Measurements from ENCODE around the gene AGAP1.

Gene AGAP1

GRCh38 chr2:235639428-235639773 lies 145.6 kb downstream of the AGAP1 start:
- no peak overlapping the region for H3K4me3 ChIP-seq (ENCODE audit: insufficient read depth, low read depth, low read length)
- H3K4me1 ChIP-seq (ENCODE audit: control insufficient read depth, insufficient read depth, low read length): peaks cover 35% of the 10 kb centered on the region
- H3K27me3 ChIP-seq (ENCODE audit: control insufficient read depth, insufficient read depth, low read length, poor library complexity, severe bottlenecking): no peaks in the 10 kb centered on the region
- no peak overlapping the region for H3K27ac ChIP-seq (ENCODE audit: insufficient read depth, low read depth, low read length, poor library complexity, severe bottlenecking)
- H3K36me3 ChIP-seq (ENCODE audit: control insufficient read depth, insufficient read depth, low read length): no peaks in the 10 kb centered on the region
- 84 to 87% methylated on average over 8 of the region's 8 CpGs for WGBS, 2 experiments
- H3K9me3 ChIP-seq (ENCODE audit: control insufficient read depth, low read length): no peaks in the 10 kb centered on the region

GRCh38 chr2:235639885-235640284 lies 146.0 kb downstream of the AGAP1 start:
- Histone ChIP-seq H3K9me3 (ENCODE audit: control insufficient read depth, low read length) (no peaks in the 10 kb centered on the region), H3K4me3 (ENCODE audit: insufficient read depth, low read depth, low read length) (no peak overlapping the region), H3K36me3 (ENCODE audit: control insufficient read depth, insufficient read depth, low read length) (no peaks in the 10 kb centered on the region), H3K4me1 (ENCODE audit: control insufficient read depth, insufficient read depth, low read length) (peaks cover 35% of the 10 kb centered on the region), H3K27ac (ENCODE audit: insufficient read depth, low read depth, low read length, poor library complexity, severe bottlenecking) (no peak overlapping the region), H3K27me3 (ENCODE audit: control insufficient read depth, insufficient read depth, low read length, poor library complexity, severe bottlenecking) (no peaks in the 10 kb centered on the region)
- 89 to 96% methylated on average over 2 of the region's 2 CpGs for WGBS, 2 experiments

- H3K4me1 ChIP-seq (ENCODE audit: control insufficient read depth, insufficient read depth, low read length): peaks cover 35% of the 10 kb centered on the region
- no peaks in the 10 kb centered on the region for H3K36me3 ChIP-seq (ENCODE audit: control insufficient read depth, insufficient read depth, low read length)
- H3K9me3 ChIP-seq (ENCODE audit: control insufficient read depth, low read length): no peaks in the 10 kb centered on the region
- no peak overlapping the region for H3K4me3 ChIP-seq (ENCODE audit: insufficient read depth, low read depth, low read length)
- H3K27me3 ChIP-seq (ENCODE audit: control insufficient read depth, insufficient read depth, low read length, poor library complexity, severe bottlenecking): no peaks in the 10 kb centered on the region
- WGBS, 2 experiments: 72 to 82% methylated on average over 2 of the region's 2 CpGs
- H3K27ac ChIP-seq (ENCODE audit: insufficient read depth, low read depth, low read length, poor library complexity, severe bottlenecking): no peak overlapping the region
These were observed 146.5 kb downstream of the AGAP1 start for GRCh38 chr2:235640377-235640776.

GRCh38 chr2:235640926-235641723 lies 147.3 kb downstream of the AGAP1 start:
- Histone ChIP-seq H3K36me3 (ENCODE audit: control insufficient read depth, insufficient read depth, low read length) (no peaks in the 10 kb centered on the region), H3K4me3 (ENCODE audit: insufficient read depth, low read depth, low read length) (no peak overlapping the region)
- 66 to 83% methylated on average over 7 to 9 of the region's 11 CpGs for WGBS, 2 experiments

GRCh38 chr2:235641956-235642355 lies 148.1 kb downstream of the AGAP1 start:
- Histone ChIP-seq H3K27me3 (ENCODE audit: control insufficient read depth, insufficient read depth, low read length, poor library complexity, severe bottlenecking) (no peaks in the 10 kb centered on the region), H3K27ac (ENCODE audit: insufficient read depth, low read depth, low read length, poor library complexity, severe bottlenecking) (no peak overlapping the region), H3K4me1 (ENCODE audit: control insufficient read depth, insufficient read depth, low read length) (peaks cover 35% of the 10 kb centered on the region), H3K4me3 (ENCODE audit: insufficient read depth, low read depth, low read length) (no peak overlapping the region), H3K36me3 (ENCODE audit: control insufficient read depth, insufficient read depth, low read length) (no peaks in the 10 kb centered on the region), H3K9me3 (ENCODE audit: control insufficient read depth, low read length) (no peaks in the 10 kb centered on the region)
- 82 to 83% methylated on average over 8 of the region's 8 CpGs for WGBS, 2 experiments

More at GRCh38 chr2:235640926-235641723, 147.3 kb downstream of the AGAP1 start:
- no peaks in the 10 kb centered on the region for H3K27me3 ChIP-seq (ENCODE audit: control insufficient read depth, insufficient read depth, low read length, poor library complexity, severe bottlenecking)
- no peaks in the 10 kb centered on the region for H3K9me3 ChIP-seq (ENCODE audit: control insufficient read depth, low read length)
- no peak overlapping the region for H3K27ac ChIP-seq (ENCODE audit: insufficient read depth, low read depth, low read length, poor library complexity, severe bottlenecking)
- H3K4me1 ChIP-seq (ENCODE audit: control insufficient read depth, insufficient read depth, low read length): peaks cover 35% of the 10 kb centered on the region

- Histone ChIP-seq H3K4me3 (ENCODE audit: insufficient read depth, low read depth, low read length) (no peak overlapping the region), H3K27me3 (ENCODE audit: control insufficient read depth, insufficient read depth, low read length, poor library complexity, severe bottlenecking) (no peaks in the 10 kb centered on the region), H3K27ac (ENCODE audit: insufficient read depth, low read depth, low read length, poor library complexity, severe bottlenecking) (no peak overlapping the region), H3K4me1 (ENCODE audit: control insufficient read depth, insufficient read depth, low read length) (peaks cover 35% of the 10 kb centered on the region), H3K9me3 (ENCODE audit: control insufficient read depth, low read length) (no peaks in the 10 kb centered on the region), H3K36me3 (ENCODE audit: control insufficient read depth, insufficient read depth, low read length) (no peaks in the 10 kb centered on the region)
- WGBS, 2 experiments: 95% methylated on average over 9 of the region's 9 CpGs
These were observed 148.7 kb downstream of the AGAP1 start for GRCh38 chr2:235642446-235643098.

- 88 to 89% methylated on average over 15 to 16 of the region's 16 CpGs for WGBS, 2 experiments
- no peak overlapping the region for H3K4me3 ChIP-seq (ENCODE audit: insufficient read depth, low read depth, low read length)
- no peaks in the 10 kb centered on the region for H3K36me3 ChIP-seq (ENCODE audit: control insufficient read depth, insufficient read depth, low read length)
- H3K4me1 ChIP-seq (ENCODE audit: control insufficient read depth, insufficient read depth, low read length): peaks cover 31% of the 10 kb centered on the region
- H3K27me3 ChIP-seq (ENCODE audit: control insufficient read depth, insufficient read depth, low read length, poor library complexity, severe bottlenecking): no peaks in the 10 kb centered on the region
- H3K9me3 ChIP-seq (ENCODE audit: control insufficient read depth, low read length): no peaks in the 10 kb centered on the region
- H3K27ac ChIP-seq (ENCODE audit: insufficient read depth, low read depth, low read length, poor library complexity, severe bottlenecking): no peak overlapping the region
These were observed 150.1 kb downstream of the AGAP1 start for GRCh38 chr2:235643680-235644511.

GRCh38 chr2:235647264-235647663 lies 153.4 kb downstream of the AGAP1 start:
- Histone ChIP-seq H3K9me3 (ENCODE audit: control insufficient read depth, low read length) (no peaks in the 10 kb centered on the region), H3K36me3 (ENCODE audit: control insufficient read depth, insufficient read depth, low read length) (no peaks in the 10 kb centered on the region), H3K27ac (ENCODE audit: insufficient read depth, low read depth, low read length, poor library complexity, severe bottlenecking) (no peak overlapping the region), H3K27me3 (ENCODE audit: control insufficient read depth, insufficient read depth, low read length, poor library complexity, severe bottlenecking) (no peaks in the 10 kb centered on the region), H3K4me3 (ENCODE audit: insufficient read depth, low read depth, low read length) (no peak overlapping the region), H3K4me1 (ENCODE audit: control insufficient read depth, insufficient read depth, low read length) (peaks cover 3% of the 10 kb centered on the region)
- WGBS, 2 experiments: 91 to 97% methylated on average over 6 of the region's 6 CpGs

GRCh38 chr2:235647877-235648276 lies 154.0 kb downstream of the AGAP1 start:
- no peaks in the 10 kb centered on the region for H3K4me1 ChIP-seq (ENCODE audit: control insufficient read depth, insufficient read depth, low read length)
- WGBS, 2 experiments: 71 to 75% methylated on average over 3 of the region's 3 CpGs
- H3K9me3 ChIP-seq (ENCODE audit: control insufficient read depth, low read length): no peaks in the 10 kb centered on the region
- H3K27ac ChIP-seq (ENCODE audit: insufficient read depth, low read depth, low read length, poor library complexity, severe bottlenecking): no peak overlapping the region
- H3K36me3 ChIP-seq (ENCODE audit: control insufficient read depth, insufficient read depth, low read length): no peaks in the 10 kb centered on the region
- no peak overlapping the region for H3K4me3 ChIP-seq (ENCODE audit: insufficient read depth, low read depth, low read length)
- no peaks in the 10 kb centered on the region for H3K27me3 ChIP-seq (ENCODE audit: control insufficient read depth, insufficient read depth, low read length, poor library complexity, severe bottlenecking)

GRCh38 chr2:235649418-235649817 lies 155.6 kb downstream of the AGAP1 start:
- no peak overlapping the region for H3K27ac ChIP-seq (ENCODE audit: insufficient read depth, low read depth, low read length, poor library complexity, severe bottlenecking)

More at GRCh38 chr2:235649418-235649817, 155.6 kb downstream of the AGAP1 start:
- H3K4me3 ChIP-seq (ENCODE audit: insufficient read depth, low read depth, low read length): no peak overlapping the region
- no peaks in the 10 kb centered on the region for H3K4me1 ChIP-seq (ENCODE audit: control insufficient read depth, insufficient read depth, low read length)
- H3K27me3 ChIP-seq (ENCODE audit: control insufficient read depth, insufficient read depth, low read length, poor library complexity, severe bottlenecking): no peaks in the 10 kb centered on the region
- no peaks in the 10 kb centered on the region for H3K36me3 ChIP-seq (ENCODE audit: control insufficient read depth, insufficient read depth, low read length)
- H3K9me3 ChIP-seq (ENCODE audit: control insufficient read depth, low read length): no peaks in the 10 kb centered on the region
- 87 to 88% methylated on average over 9 of the region's 9 CpGs for WGBS, 2 experiments
